HG03135 (cell line): Measurements from ENCODE around the gene G6PD.
"Not testable (repeated sequence)": the region's sequence is repeated elsewhere in the genome, so short reads cannot be mapped to it uniquely, and the experiment has no call there.

Source experiments
- ATAC-seq: cut with Tn5 transposase; IDR thresholded peaks from one replicate; pipeline ENCODE4 v1.9.1; 2021; ENCODE audit warnings: mild to moderate bottlenecking, moderate library complexity; ENCODE audit not compliant: unreplicated experiment

G6PD gene

DNA sequence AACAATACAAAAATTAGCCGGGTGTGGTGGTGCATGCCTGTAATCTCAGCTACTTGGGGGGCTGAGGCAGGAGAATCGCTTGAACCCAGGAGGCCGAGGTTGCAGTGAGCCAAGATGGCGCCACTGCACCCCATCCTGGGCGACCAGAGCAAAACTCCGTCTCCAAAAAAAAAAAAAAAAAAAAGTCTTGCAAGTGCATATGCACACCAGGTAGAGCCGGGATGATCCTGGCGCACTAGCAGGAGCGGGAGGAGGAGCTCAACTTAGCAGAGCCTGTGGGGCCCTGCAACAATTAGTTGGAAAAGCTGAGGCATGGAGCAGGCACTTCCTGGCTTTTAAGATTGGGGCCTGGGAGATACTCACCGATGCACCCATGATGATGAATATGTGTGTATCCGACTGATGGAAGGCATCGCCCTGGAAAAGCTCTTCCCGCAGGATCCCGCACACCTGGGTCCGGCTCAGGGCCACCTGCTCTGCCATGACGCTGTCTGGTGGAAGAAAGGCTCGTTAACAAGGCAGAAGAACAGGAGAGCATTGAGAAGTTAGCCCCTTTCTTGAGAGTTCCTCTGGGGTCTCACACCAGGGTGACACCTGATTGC, 872 bp downstream of the G6PD start:
- no peak for ATAC-seq

DNA sequence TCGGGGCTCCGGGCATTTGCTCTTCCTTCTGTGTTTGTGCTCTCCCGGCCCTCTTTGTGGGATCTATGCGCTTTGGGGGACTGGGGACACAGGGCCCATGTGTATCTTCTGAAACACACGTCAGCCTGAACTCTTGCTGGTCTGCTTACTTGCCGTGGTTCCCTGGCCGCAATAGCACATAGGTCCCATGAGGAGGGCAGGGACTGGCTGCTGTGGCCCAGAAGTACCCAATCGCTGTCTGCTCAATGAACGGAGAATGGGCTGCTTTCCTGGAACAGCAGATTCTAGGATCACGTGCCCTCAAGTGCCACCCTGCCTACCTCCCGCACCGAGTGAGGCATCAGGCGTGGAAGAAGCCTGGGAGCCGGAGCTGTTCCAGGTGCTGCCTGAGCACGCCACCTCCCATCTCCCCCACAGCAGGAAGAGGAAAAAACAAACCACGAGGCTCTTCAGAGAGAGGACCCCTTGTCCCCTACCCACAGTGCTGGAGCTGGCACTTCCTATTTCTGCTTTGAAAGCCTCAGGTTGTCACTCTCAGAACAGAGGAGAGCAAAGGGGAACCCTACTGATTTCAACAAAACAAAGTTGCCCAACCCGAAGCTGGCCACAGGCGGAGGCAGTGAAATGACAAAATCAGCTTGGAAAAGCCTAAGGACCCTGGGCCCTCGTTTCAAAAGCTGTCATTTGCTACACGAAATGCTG, 3.8 kb downstream of the G6PD start:
- ATAC-seq, result no peak

DNA sequence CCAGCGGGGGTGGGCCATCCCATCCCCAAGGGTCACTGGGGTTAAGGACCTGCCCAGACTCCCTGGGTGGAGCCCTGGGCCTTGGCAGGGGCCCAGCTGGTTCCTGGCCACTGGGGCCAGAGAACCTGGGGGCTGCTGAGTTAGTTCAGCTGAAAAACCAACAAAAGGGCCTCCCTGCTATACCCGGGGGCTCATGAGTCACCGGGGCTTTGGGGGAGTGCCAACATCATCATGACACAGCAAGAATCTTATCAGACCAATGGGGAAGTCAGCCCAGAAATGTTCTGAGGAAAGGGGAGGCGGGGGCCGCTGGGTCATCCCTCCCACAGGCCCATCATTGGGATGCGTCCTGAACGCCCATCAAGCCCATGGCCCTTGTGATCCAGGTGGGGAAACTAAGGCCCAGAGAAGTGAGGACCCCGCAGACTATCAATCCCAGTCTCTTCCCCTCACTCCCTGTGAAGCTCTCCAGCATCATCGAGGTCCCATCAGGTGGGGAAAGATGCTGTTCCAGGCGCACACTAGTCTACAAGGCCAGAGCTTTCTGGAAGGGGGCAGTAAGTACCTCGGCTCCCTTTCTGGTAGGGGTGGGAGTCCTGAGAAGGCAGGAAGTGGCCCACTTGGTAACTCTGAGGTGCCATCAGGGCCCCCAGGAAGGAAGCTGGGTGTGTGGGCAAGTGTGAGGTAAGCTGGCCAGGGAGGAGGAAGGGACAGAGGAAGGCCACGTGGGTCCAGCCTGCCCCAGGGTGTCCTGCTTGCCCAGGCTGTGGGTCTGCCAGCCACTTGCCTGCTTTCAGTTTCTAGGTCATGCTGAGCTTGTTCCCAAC, 4.5 kb downstream of the G6PD start:
- ATAC-seq, result no peak

DNA sequence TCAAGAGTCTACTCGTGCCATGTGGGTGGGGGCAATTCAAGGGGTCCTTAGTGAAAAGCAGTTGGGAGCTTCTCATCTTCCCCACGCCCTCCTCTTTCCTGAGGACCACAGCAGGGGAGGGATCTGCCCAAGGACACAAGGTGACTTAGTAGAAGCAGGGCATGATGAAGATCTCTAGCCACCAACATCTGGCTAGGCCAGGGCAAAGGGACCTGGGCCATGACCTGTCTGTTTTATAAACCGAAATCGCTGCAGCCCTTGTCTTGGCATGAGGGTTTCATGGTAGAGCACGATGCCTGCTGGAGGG, 5.1 kb downstream of the G6PD start:
- no peak for ATAC-seq

DNA sequence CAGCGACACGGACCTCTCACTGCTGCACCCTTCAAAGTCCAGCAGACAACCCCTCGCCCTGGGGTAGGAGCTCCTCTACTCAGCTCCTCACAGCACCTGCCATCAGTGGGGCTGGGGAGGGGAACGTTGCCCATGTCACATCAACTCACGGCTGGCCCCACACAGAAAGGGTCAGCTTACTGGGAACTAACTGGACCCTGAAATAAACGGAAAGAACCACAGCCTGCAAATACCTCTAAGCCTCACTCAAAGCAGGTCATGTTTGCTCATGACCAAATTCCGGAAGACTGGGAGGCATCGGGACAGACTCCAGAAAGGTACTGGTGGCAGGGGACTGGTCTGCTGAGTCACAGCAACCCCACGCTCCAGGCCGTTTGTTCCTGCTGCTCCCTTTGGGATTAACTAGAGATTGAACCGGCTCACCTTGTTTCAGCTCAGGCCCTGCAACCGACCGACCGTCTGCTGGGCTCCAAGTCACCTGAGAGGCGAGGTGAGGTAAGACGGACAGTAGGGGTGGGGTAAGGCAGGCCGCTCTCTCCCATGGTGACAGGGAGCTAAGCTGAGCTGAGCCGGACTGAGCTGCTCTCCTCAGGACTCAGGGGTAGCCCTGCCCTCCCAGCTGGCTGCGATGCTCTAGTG, 5.6 kb downstream of the G6PD start:
- ATAC-seq, result no peak

DNA sequence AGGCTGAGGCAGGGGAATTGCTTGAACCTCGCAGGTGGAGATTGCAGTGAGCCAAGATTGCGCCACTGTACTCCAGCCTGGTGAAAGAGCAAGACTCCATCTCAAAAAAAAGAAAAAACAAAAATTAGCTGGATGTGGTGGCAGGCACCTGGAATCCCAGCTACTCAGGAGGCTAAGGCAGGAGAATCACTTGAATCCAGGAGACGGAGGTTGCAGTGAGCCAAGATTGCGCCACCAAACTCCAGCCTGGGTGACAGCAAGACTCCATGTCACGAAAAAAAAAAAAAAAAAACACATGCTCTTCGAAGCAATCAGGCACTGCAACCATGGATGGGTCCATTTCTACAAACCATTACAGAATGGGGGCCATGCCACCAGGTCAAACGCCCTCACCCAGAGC, 6.3 kb downstream of the G6PD start:
- not testable (repeated sequence) for ATAC-seq

DNA sequence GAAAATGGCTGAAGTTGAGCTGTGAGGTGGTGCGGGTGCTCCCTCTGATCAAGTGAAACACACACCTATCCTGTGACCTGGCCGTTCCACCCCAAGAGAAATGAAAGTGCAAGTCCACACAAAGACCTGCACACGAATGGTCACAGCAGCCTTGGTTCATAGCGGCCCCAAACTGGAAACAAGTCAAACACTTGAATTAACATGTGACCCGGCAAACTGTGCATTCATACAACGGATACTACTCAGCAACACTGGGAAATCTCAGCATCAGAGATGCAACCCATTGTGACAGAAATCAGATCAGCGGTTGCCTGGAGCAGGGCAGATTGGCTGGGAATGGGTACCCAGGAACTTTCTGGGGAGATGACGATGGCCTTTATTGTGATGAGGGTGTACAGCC, 7.6 kb downstream of the G6PD start:
- ATAC-seq, result no peak

DNA sequence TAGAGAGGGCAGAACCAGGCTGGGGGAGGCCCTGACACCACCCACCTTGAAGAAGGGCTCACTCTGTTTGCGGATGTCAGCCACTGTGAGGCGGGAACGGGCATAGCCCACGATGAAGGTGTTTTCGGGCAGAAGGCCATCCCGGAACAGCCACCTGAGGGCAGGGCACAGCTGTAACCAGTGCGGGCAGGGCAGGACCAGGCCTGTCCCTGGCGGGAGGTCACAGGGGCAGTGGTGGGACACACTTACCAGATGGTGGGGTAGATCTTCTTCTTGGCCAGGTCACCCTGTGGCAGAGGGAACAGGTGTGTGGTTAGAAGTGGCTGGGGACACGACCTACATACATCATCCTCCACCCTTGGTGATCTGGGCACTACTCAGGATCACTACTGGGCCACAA, 10.8 kb downstream of the G6PD start:
- ATAC-seq, result no peak

DNA sequence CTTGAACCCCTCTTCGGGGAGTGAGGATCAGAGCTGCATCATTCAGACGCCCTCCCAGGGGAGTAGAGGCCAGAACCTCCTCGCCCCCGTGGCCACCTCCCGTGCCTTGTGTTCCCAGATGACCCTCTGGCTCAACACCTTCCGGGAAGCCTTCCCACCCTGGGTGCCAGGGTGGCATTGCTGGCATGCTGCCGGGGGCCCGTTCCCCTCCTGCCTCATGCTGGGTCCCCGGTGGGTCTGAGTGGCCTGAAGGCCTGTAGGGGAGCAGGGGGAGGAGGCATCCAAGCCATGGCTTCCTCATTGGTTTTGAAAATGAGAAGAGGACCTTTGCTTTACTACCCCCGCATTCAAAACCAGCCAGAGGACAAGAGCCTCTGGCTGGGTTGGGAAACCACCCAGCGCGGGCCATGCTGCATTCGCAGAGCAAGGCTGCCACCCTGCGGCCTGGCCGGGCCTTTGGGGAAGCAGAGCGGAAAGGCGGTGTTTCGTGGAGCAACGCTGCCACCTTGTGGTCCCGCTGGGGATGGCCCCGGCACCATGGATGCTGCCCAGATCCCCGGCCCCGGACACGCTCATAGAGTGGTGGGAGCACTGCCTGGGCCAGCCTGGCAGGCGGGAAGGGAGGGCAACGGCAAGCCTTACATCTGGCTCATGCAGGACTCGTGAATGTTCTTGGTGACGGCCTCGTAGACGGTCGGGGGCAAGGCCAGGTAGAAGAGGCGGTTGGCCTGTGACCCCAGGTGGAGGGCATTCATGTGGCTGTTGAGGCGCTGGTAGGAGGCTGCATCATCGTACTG, 11.9 kb downstream of the G6PD start:
- ATAC-seq, result peak; percentile 90

DNA sequence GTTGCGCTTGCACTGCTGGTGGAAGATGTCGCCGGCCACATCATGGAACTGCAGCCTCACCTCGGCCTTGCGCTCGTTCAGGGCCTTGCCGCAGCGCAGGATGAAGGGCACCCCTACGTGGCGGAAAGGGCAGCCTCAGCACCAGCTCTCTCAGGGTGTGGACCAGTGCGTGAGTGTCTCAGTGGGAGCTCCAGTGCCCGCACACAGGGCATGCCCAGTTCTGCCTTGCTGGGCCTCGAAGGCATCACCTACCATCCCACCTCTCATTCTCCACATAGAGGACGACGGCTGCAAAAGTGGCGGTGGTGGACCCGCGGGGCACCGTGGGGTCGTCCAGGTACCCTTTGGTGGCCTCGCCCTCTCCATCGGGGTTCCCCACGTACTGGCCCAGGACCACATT, 14.0 kb downstream of the G6PD start:
- no peak for ATAC-seq

DNA sequence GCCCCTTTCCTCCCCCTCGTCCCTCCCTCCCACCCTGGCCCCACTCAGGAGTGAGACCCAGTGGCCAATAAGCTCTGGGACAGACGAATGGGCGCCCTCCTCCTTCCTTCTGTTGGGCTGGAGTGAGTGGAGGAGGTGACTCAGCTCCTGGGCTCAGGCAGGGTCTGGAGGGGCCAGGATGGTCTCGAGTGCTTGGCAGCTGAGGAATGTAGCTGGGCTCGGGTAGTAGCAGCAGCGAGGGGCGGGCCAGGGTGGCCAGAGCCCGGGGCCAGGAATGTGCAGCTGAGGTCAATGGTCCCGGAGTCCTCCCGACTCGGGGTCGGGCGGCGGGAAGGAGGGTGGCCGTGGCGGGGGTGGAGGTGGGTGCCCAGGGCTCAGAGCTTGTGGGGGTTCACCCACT, 15.0 kb downstream of the G6PD start:
- no peak for ATAC-seq

DNA sequence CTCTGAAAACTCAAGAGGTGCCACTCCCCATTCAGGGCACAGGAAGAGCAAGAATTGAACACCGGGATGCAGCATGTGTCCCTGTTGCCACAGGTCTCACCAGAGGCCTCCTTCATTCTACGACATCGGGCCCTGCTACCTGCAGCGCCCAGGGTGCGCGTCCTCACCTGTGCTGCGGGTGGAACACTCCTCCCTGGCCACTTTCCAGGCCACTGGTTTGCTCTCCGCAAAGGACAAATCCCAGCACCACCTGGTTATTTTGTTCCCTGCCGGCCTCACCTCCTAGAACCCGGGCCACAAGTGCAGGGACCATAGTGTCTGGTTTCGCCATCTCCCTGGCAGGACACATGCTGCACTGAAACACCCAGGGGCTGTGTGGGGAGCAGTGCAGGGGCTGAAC, 16.4 kb downstream of the G6PD start:
- ATAC-seq, result no peak

DNA sequence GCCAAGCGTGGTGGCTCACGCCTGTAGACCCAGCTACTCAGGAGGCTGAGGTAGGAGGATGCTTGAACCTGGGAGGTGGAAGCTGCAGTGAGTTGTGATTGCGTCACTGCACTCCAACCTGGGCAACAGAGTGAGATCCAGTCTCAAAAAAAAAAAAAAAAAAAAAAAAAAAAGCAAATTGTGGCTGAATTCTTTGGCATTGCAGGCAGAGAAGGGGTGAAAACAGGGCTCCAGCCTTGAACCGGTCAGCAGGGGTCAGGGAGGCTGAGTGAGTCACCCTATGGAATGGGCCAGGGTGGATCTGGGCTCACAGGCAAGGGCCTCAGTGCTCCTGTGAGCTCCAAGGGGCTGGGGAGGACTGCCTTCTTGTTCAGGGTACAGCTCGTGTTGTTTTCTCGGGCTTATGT, 17.4 kb downstream of the G6PD start:
- no peak for ATAC-seq

DNA sequence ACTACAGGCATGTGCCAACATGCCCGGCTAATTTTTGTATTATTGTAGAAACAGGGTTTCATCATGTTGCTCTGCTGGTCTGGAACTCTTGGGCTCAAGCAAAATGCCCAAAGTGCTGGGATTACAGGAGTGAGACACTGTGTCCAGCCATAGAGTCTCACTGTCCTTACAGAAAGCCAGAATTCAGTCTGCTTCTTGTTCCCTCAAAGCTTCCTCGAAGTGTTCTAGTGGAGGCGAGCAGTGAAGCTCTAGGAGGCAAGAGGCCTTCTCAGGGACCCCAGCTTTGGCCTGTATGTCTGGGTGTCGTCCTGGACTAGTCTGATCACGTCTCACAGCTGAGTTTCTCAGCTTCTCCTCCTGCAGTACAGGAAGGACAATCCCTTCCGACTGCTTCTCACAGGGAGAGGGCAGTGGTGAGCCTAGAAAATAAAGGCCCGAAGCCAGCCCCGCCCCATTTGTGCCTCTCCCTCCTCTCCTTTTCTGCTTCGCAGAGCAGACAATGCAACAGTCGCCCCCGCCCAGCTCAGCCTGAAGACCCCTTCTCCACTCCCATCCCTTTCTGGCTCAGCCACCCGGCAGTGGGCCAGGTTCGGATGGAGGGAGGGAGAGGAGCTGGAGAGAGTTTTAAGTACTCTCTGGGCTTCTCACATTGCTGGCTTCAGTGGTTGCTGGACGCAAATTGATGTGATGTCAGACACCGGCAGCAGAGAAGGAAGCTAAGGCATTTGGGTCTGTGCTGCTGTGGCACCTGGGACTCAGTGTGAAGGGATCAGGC, 19.6 kb downstream of the G6PD start:
- ATAC-seq, result no peak

DNA sequence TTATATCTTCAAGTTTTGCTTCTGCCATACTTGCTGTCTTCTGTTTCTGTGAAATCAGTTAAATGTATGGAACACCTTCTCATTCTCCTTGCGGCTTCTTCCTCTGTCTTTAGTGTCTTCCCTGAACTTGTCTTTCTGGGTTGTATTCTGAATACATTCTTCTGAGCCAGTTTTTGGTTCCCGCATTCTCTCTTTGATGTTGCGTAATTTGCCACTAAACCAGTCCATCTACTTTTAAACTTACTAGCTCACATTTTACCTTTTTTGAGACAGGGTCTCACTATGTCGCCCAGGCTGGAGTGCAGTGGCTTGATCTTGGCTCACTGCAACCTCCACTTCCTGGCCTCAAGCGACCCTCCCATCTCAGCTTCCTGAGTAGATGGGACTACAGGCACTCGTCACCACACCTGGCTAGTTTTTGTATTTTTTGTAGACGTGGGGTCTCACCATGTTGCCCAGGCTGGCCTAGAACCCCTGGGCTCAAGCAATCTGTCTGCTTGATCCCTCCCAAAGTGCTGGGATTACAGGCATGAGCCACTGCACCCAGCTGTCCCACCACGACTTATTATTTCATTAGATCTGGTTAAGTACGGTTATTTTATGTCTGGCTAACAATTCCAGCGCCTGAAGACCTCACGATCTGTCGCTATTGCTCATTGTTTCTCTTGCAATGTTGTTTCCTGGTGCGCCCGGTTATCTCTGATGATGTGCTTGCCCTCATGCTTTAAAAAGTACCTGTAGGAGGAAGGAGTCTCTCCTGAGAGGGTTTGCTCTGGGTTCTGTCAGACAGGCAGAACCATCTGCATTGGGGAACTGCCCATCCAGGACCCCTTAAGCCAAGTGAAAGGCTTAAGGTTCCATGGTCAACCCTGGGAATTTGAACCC, 20.8 kb downstream of the G6PD start:
- no peak for ATAC-seq

DNA sequence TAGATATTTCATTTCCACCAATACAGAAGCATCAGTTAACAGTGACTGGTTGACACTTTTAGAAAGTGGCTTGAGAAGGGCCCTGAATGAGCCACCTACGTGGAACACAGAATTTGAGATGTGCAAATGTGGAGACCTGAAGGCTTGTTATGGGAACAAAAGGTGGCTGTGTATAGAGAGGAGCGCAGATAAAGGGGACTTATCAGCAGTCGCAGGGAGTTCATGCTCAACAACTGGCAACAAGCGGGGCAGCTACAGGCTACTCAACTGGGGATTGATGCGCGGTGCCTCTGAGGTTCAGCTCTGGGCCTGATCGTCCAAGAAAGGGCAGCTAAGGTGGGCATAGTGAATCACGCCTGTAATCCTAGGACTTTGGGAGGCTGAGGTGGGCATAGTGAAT, 27.3 kb downstream of the G6PD start:
- no peak for ATAC-seq

DNA sequence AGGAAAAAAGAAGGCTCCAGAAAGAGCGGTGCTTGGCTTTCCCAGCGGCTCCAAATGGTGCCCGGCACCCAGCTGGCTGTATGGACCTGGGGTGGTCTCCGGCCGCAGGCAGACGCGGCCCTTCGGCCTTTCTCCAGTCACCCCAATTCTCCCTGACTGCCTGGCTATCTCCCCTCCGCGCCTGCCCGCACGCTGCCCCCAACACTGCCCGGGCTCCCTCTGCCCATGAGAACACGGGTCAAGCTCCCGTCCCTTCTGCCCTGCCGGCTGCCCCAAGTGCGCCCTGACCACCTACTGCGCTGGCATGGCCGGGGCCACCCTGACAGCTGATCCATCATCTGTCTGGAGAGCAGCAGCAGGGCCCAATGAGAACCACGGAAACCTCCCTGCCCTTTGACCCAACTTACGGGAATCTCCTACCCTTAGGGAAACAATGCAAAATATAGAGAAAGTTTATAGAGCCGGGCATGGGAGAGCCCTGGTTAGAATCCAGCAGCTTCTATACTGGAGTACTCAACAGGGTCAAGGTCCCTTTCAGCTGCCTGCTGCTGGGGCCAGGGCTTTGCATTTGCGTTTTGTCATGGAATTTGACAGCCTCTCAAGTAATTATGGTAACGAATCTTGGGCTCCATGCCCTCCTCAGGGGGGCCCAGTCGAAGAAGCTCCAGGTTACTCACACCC, 29.4 kb downstream of the G6PD start:
- ATAC-seq, result no peak

DNA sequence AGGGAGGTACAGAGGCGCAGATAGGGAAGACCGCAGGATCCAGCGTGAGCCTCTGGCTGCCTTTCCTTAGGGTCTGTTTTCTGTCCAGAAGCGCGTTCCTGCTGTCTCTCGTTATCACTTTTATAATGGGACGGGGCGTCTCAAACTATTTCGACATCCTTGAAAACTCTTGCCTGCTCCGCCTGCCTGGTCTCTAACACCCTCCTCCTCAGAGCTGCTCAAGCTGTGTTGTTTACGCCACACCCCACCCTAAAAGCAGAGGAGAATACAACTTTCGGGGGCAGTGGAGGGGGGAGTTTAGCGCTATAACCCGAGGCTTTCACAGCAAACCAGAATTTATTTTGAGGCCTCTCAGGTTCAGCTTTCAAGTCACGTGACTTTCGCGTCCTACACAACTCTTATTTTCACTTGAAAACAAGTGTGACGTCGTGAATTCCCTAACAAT, 30.0 kb downstream of the G6PD start:
- no peak for ATAC-seq
